ENCODE measurements around the gene IQCC. TPM values are rescaled to one million over a fixed set of nuclear protein-coding genes. Genes with fewer than 3 reads are reported as not detected.
A peak's percentile ranks its signal among the peaks of the same experiment; 100 is the strongest.

IQCC gene
- total RNA-seq, 1 donor from 2014 or later: 4.7 TPM

- H3K36me3 Mint-ChIP-seq: no peaks in the 10 kb centered on the region
- no peaks in the 10 kb centered on the region for H3K9me3 Mint-ChIP-seq
- H3K4me3 Mint-ChIP-seq: no peak overlapping the region
- H3K27ac Mint-ChIP-seq: peak overlapping the region; percentile 20
- no peak for DNase-seq (ENCODE audit: extremely low spot score, unreplicated experiment)
- H3K4me1 Mint-ChIP-seq (ENCODE audit: unreplicated experiment): peaks cover 16% of the 10 kb centered on the region
- H3K27me3 Mint-ChIP-seq: peaks cover 5% of the 10 kb centered on the region
- TF ChIP-seq, protein P1, sequence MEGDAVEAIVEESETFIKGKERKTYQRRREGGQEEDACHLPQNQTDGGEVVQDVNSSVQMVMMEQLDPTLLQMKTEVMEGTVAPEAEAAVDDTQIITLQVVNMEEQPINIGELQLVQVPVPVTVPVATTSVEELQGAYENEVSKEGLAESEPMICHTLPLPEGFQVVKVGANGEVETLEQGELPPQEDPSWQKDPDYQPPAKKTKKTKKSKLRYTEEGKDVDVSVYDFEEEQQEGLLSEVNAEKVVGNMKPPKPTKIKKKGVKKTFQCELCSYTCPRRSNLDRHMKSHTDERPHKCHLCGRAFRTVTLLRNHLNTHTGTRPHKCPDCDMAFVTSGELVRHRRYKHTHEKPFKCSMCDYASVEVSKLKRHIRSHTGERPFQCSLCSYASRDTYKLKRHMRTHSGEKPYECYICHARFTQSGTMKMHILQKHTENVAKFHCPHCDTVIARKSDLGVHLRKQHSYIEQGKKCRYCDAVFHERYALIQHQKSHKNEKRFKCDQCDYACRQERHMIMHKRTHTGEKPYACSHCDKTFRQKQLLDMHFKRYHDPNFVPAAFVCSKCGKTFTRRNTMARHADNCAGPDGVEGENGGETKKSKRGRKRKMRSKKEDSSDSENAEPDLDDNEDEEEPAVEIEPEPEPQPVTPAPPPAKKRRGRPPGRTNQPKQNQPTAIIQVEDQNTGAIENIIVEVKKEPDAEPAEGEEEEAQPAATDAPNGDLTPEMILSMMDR (conservative IDR thresholded peaks at IDR 0.05): no peak
Measured at GRCh38 chr1:32249831-32250525, 44.5 kb downstream of the IQCC start.

GRCh38 chr1:32250893-32251716 lies 45.6 kb downstream of the IQCC start, which contains the start of gene LCK:
TSS of gene LCK (plus strand) at chr1:32251265. CDS start at chr1:32274330, 23,065 bp downstream.
- Mint-ChIP-seq H3K9me3 (no peaks in the 10 kb centered on the region), H3K27ac (peak within 1 kb of the TSS; percentile 20), H3K36me3 (no peaks in the 10 kb centered on the region), H3K27me3 (peaks cover 5% of the 10 kb centered on the region), H3K4me3 (no peak within 1 kb of the TSS), H3K4me1 (ENCODE audit: unreplicated experiment) (peaks cover 16% of the 10 kb centered on the region)
- TF ChIP-seq, protein P1 (conservative IDR thresholded peaks at IDR 0.05): no peak
- no peak for DNase-seq (ENCODE audit: extremely low spot score, unreplicated experiment)

GRCh38 chr1:32255072-32256071 lies 49.9 kb downstream of the IQCC start:
- no peak overlapping the region for H3K27ac Mint-ChIP-seq

GRCh38 chr1:32256473-32257226 lies 51.2 kb downstream of the IQCC start:
- Mint-ChIP-seq H3K27ac (no peak overlapping the region), H3K4me1 (ENCODE audit: unreplicated experiment) (no peaks in the 10 kb centered on the region), H3K36me3 (no peaks in the 10 kb centered on the region), H3K27me3 (peaks cover 3% of the 10 kb centered on the region), H3K4me3 (no peak overlapping the region), H3K9me3 (no peaks in the 10 kb centered on the region)
- DNase-seq (ENCODE audit: extremely low spot score, unreplicated experiment): no peak
- TF ChIP-seq, protein P1 (conservative IDR thresholded peaks at IDR 0.05): no peak

More at GRCh38 chr1:32255072-32256071, 49.9 kb downstream of the IQCC start:
- no peak for DNase-seq (ENCODE audit: extremely low spot score, unreplicated experiment)
- Mint-ChIP-seq H3K4me3 (no peak overlapping the region), H3K27me3 (peaks cover 5% of the 10 kb centered on the region), H3K9me3 (no peaks in the 10 kb centered on the region), H3K36me3 (no peaks in the 10 kb centered on the region), H3K4me1 (ENCODE audit: unreplicated experiment) (peaks cover 5% of the 10 kb centered on the region)
- TF ChIP-seq, protein P1 (conservative IDR thresholded peaks at IDR 0.05): no peak

- DNase-seq (ENCODE audit: extremely low spot score, unreplicated experiment): no peak
- Mint-ChIP-seq H3K4me3 (no peak overlapping the region), H3K36me3 (no peaks in the 10 kb centered on the region), H3K27ac (no peak overlapping the region), H3K9me3 (no peaks in the 10 kb centered on the region), H3K4me1 (ENCODE audit: unreplicated experiment) (no peaks in the 10 kb centered on the region), H3K27me3 (no peaks in the 10 kb centered on the region)
- TF ChIP-seq, protein P1 (conservative IDR thresholded peaks at IDR 0.05): no peak
Measured at GRCh38 chr1:32257227-32257508, 51.7 kb downstream of the IQCC start.

Data from type B pancreatic cell (in vitro differentiated cells).